A549 treated with AZD9567 at 1 μM for 4 hours (cell line): ENCODE results near the gene TAF6. TPM values are rescaled to one million over a fixed set of nuclear protein-coding genes. Genes with fewer than 3 reads are reported as not detected.

Experiments
- total RNA-seq: library from RNA; stranded (reverse); fragments of 200-300 nt; extraction: Qiagen RNA extraction; gene quantifications from 5 replicates; pipeline ENCODE4 v1.2.3, GENCODE V29; 2022; ENCODE audit not compliant: insufficient read depth

The TAF6 gene
- total RNA-seq = 62.7 to 70.1 TPM (median 67.4 TPM) in 5 replicates

DNA sequence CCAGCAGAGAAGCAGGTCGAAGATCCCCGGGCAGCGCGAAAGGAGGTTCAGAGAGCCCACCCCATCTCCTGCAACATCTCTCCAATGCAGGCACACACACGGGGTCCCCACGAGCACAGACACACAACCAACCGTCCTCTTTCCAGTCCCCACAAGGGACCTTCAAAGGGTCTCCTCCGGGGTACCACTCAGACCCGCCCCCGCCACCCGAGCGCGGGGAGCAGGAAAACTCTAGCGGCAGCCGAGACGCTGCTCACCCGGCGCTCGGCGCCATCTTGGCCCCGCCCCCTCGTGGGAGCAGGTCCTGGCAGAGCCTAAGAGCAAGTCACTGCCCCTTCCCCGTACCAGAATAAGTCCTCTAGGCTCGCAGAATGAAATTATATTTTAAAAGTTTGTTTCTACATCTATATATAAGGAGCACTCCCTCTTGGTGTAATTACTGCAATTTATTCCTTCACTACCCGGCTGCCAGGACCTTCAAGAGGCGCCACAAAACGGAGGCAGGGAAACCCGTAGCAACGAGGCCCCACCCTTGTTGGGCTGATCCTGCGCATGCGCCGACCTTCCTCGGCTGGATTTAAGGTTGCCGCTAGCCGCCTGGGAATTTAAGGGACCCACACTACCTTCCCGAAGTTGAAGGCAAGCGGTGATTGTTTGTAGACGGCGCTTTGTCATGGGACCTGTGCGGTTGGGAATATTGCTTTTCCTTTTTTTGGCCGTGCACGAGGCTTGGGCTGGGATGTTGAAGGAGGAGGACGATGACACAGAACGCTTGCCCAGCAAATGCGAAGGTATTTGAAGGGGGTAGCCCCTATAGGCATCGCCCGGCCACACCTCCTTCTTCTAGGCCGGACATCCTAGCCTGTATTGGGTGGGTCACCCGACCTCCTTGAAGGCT, at the start of gene TAF6, which contains the start of gene CNPY4:
Gene TAF6 (minus strand): TSS at position 287 of the 898 bp plus-strand sequence. CDS start 5,149 bp downstream, outside the sequence.
Gene CNPY4 (plus strand): TSS at position 563 of the 898 bp plus-strand sequence. CDS start 111 bp downstream, at position 674.

DNA sequence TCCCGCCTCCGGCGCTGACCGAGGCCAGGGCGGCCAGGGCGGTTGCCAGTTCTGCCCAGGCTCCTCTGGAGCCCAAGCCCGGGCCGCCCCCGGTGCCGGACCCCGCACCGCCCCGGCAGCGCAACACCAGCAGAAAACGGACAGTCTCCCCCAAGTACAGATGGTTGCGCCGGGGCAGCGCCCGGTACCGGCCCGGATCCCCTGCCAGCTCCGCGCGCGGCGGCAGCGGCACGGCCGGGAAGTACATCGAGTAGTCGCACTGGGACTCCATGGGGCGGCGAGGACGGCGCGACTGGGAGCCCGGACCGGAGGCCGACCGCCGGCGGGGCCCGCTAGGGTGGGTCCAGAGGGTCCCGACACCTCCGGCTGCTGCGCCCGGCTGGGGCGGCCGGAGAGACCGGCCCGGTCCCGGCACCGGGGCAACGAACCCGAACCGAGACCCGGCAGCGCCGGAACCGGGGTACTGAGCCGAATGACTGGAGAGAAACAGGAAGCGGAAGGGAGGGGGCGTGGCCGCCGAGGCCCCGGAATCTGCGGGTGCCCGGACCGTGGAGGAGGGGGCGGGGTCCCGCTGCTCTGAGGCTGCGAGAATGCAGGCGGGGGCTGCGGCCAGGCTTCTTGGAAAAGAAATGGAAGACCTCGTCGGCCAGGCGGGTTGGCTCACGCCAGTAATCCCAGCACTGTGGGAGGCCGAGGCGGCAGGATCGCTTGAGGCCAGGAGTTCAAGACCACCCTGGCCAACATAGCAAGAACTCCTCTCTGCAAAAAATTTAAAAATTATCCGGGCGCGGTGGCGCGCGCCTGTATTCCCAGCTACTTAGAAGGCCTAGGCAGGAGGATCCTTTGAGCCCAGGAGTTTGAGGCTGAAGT, 39.3 kb upstream of the TAF6 start, which contains the start of gene TRAPPC14:
Gene TRAPPC14 (minus strand): TSS at position 495 of the 870 bp plus-strand sequence. CDS start 224 bp downstream, at position 271.

GRCh38 chr7:100148559-100149328, 29.6 kb upstream of the TAF6 start, which contains the start of gene LAMTOR4:
TSS of gene LAMTOR4 (plus strand) at chr7:100148918. CDS start at chr7:100148973, 55 bp downstream.

GRCh38 chr7:100126931-100127865, 8.0 kb upstream of the TAF6 start, which contains the start of gene MBLAC1:
TSS of gene MBLAC1 (plus strand) at chr7:100126967. CDS start at chr7:100127396, 429 bp downstream.

DNA sequence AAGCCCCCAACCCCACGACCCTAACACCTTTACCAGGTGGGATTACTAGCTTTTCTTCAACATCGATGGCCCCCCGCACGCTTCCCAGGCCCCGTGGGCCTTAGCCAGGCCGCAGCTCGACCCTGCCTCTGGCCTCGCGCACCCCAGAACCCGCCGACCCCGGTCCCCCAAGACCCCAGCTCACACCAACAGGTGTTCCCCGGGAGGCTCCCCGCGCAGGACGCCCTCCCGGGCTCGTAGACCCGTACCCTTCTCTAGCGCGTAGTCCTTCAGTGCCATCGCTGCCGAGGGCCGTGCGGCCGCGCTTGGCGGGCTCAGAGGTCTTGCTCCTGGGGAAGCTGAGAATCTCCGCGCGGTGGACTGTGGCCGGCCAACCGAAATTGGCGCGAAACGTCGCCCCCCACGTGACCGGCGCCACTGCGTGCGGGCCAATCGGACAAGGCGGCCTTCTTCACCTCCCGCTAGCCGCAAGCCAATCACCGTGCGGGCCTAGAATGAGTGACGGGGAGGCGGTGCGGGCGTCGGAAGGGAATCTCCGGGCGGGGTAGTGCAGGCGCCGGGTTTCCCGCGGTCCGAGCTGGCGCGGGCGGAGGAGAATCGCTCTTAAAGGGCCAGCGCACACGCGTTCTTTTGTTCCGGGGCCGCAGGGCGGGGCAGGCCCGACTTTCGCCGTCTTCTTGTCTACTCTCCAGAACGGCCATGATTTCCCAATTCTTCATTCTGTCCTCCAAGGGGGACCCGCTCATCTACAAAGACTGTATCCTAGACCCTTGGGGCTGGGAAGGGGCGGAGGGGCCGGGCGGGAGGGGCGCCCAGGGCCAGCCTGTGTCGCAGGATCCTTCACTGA, 17.9 kb downstream of the TAF6 start, which contains the start of the genes AP4M1 and MCM7:
Gene AP4M1 (plus strand): TSS at position 628 of the 847 bp plus-strand sequence. CDS start 72 bp downstream, at position 700.
Gene MCM7 (minus strand): TSS at position 382 of the 847 bp plus-strand sequence. CDS start 103 bp downstream, at position 279.

GRCh38 chr7:100088621-100089457, 30.3 kb downstream of the TAF6 start, which contains the start of gene COPS6:
TSS of gene COPS6 (plus strand) at chr7:100088969. CDS start at chr7:100088991, 22 bp downstream.

DNA sequence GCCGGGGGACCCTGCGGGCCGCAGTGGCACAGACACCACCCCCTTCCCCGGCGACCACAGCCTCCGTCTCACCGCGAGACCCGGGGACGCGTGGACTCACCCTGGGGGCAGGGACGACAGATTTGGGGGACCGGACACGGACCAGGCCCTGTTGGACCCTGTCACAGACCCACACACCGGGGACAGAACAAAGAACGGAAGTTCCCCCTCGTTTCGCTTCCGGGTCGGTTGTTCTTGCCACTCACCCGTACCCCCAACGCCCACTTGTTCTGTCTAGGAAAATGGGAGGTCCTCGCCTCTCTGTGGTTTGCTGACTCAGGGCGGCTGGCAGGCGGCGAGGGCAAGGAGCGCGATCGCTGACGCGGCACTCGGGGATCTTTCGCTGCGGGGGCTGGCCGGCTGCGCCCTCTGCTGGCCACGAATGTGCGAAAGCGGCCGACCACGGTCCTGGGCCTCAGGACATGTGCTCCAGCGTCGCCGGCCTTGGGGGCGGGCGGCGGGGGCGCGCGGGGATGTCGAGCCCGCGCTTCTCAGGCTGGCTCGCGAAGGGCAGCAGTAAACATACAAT, 37.5 kb downstream of the TAF6 start, which contains the start of gene ZNF3:
Gene ZNF3 (minus strand): TSS at position 189 of the 568 bp plus-strand sequence. CDS start 4,366 bp downstream, outside the sequence.

Other genes with a start within 250 kb of the TAF6 start
- gene OR2AE1, start 242.3 kb downstream of the TAF6 start, total RNA-seq = not detected in 5 replicates
- gene TRIM4, start 199.8 kb downstream of the TAF6 start, total RNA-seq = 27.8 to 37.9 TPM (median 28.1 TPM) in 5 replicates
- 0.07 to 0.21 TPM in 2 of 5 replicates, not detected in the others for gene GJC3, start 189.7 kb downstream of the TAF6 start, total RNA-seq
- gene AZGP1, start 143.3 kb downstream of the TAF6 start, total RNA-seq = 0.13 TPM in 1 of 5 replicates, not detected in the others
- gene ZKSCAN1, start 103.8 kb downstream of the TAF6 start, total RNA-seq = 7.8 to 11.5 TPM (median 10.7 TPM) in 5 replicates
- gene ZSCAN21, start 69.6 kb downstream of the TAF6 start, total RNA-seq = 10.7 to 14.3 TPM (median 11.3 TPM) in 5 replicates
- gene ZNF3, start 37.6 kb downstream of the TAF6 start, total RNA-seq = 16.9 to 20.0 TPM (median 19.1 TPM) in 5 replicates
- 166 to 186 TPM (median 175 TPM) in 5 replicates for gene COPS6, start 30.4 kb downstream of the TAF6 start, total RNA-seq
- 219 to 248 TPM (median 243 TPM) in 5 replicates for gene MCM7, start 18.0 kb downstream of the TAF6 start, total RNA-seq
- 12.9 to 15.7 TPM (median 13.6 TPM) in 5 replicates for gene AP4M1, start 17.7 kb downstream of the TAF6 start, total RNA-seq
- gene CNPY4, start 276 bp upstream of the TAF6 start, total RNA-seq = 4.6 to 11.7 TPM (median 10.5 TPM) in 5 replicates
- 2.7 to 3.8 TPM (median 3.4 TPM) in 4 of 5 replicates, not detected in the other for gene MBLAC1, start 7.6 kb upstream of the TAF6 start, total RNA-seq
- gene LAMTOR4, start 29.6 kb upstream of the TAF6 start, total RNA-seq = 165 to 192 TPM (median 185 TPM) in 5 replicates
- 12.4 to 16.8 TPM (median 16.1 TPM) in 5 replicates for gene TRAPPC14, start 39.4 kb upstream of the TAF6 start, total RNA-seq
- gene GAL3ST4, start 49.3 kb upstream of the TAF6 start, total RNA-seq = 0.03 to 0.08 TPM (median 0.06 TPM) in 4 of 5 replicates, not detected in the other
- 0.75 to 1.4 TPM (median 1.3 TPM) in 4 of 5 replicates, not detected in the other for gene GPC2, start 58.0 kb upstream of the TAF6 start, total RNA-seq
- 0.18 to 0.28 TPM (median 0.27 TPM) in 4 of 5 replicates, not detected in the other for gene STAG3, start 58.6 kb upstream of the TAF6 start, total RNA-seq
- gene PVRIG, start 100.6 kb upstream of the TAF6 start, total RNA-seq = 0.05 TPM in 1 of 5 replicates, not detected in the others
- gene SPDYE3, start 188.3 kb upstream of the TAF6 start, total RNA-seq = 0.03 TPM in 1 of 5 replicates, not detected in the others
- gene PILRB, start 238.8 kb upstream of the TAF6 start, total RNA-seq = 14.7 to 39.2 TPM (median 38.3 TPM) in 5 replicates